ENCODE results near the gene HRH1.
"Not testable (repeated sequence)": the region's sequence is repeated elsewhere in the genome, so short reads cannot be mapped to it uniquely, and the experiment has no call there.

Gene HRH1

DNA sequence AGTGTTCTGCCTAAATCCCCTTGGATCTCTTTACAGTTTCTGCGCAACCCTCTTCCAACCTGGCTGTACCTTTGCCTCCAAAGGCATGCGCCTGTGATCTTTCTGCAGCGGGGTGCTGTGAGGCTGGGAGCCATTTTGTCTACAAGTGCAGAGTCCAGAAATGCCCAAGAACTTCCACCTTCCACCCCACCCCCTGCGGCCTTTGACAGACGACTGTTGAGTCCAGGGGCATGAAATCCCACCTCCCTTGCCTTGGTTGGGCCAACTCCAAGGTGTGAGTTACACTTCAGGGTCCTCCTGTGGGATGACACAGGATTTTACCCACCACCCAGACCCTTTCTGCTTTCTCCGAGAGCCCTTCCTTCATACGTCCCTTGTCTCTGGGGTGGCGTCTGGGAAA lies 24.1 kb downstream of the HRH1 start:
- no peak for TF ChIP-seq CTCF (IDR thresholded peaks at IDR 0.05; ENCODE audit: insufficient read depth, missing control alignments)
- DNase-seq (ENCODE audit: insufficient read length, low spot score) (no peak), FAIRE-seq (no peak)

- DNase-seq (ENCODE audit: insufficient read length, low spot score); FAIRE-seq: not testable (repeated sequence)
Measured at GRCh38 chr3:11184328-11184969, 30.2 kb downstream of the HRH1 start.

DNA sequence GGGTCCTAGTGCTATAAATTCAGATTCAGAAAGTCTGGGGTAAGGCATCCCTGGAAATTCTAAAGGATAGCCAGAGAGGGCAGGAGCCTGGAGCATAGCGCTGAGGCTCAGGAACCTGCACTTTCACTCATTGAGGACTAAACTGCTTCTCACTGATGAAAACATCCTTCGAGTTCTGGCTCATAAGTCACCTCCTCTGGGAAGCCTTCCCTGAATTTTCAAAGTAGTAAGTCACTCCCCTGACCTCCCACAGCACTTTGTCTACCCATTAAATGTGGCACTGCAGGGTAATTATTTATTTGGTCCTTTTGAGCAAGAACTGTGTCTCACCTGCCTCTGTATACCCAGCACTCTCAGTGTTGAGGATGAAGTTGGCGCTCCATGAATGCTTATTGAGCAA lies 30.9 kb downstream of the HRH1 start:
- no peak for TF ChIP-seq CTCF (IDR thresholded peaks at IDR 0.05; ENCODE audit: insufficient read depth, missing control alignments)
- FAIRE-seq (no peak), DNase-seq (ENCODE audit: insufficient read length, low spot score) (no peak)

DNA sequence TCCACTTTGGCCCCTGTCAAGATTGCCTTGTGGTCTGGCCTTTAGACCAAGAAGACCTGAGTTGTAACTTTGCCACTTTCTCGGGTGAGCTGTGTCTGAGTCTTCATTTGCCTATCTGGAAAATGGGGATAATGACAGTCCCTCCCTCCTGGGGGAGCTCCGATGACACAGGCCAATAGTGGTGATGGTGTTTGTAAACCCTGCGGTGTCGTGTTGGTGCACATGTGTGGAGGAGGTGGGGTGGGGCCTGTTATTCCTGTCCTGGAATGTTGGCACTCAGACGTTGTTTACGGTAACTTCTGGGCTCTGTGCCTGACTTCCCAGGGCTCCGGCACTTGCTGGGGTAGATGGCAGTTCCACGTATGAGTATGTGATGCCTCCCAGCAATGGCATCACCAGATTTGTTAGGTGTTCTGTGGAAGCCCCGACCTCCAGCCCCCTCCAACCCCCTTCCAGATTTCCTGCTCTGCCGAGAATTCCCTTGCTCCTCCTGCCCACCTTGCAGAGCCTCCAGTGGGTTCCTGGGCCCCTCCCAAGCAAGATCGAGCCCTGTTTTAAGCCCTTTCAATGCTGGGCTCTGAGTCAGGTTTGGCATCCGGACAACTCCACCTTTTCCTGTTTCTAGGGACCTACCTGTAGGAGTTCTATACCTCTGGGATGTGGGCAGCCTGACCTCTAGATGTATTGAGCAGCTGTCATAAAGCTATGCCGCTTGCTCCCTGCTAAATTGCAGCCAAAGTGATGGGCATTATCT lies 31.4 kb downstream of the HRH1 start:
- no peak for FAIRE-seq

GRCh38 chr3:11186318-11186692 lies 32.0 kb downstream of the HRH1 start:
- no peak for TF ChIP-seq CTCF (IDR thresholded peaks at IDR 0.05; ENCODE audit: insufficient read depth, missing control alignments)
- FAIRE-seq (no peak), DNase-seq (ENCODE audit: insufficient read length, low spot score) (no peak)

More for the DNA sequence above, 31.4 kb downstream of the HRH1 start:
- DNase-seq (ENCODE audit: insufficient read length, low spot score) = no peak
- TF ChIP-seq CTCF (IDR thresholded peaks at IDR 0.05; ENCODE audit: insufficient read depth, missing control alignments) = no peak

DNA sequence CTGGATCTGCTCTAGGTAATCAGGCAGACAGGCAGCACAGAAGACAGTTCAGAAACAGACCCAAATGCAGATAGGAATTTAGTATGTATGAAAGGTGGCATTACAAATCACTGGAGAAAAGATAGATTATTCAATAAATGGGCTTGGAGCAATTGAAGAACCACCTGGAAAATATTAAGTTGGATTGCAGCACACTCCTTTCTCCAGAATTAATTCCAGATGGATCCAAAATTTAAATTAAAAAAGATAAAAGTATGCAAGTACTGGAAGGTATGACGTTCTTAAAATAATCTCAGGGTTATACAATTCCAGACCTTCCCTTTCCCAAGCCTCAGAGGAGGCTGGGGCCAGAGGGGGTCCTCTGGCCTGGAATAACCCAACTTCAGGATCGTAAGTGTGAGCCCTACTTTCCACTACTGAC lies 32.5 kb downstream of the HRH1 start:
- no peak for FAIRE-seq
- no peak for TF ChIP-seq CTCF (IDR thresholded peaks at IDR 0.05; ENCODE audit: insufficient read depth, missing control alignments)
- DNase-seq (ENCODE audit: insufficient read length, low spot score) = no peak

DNA sequence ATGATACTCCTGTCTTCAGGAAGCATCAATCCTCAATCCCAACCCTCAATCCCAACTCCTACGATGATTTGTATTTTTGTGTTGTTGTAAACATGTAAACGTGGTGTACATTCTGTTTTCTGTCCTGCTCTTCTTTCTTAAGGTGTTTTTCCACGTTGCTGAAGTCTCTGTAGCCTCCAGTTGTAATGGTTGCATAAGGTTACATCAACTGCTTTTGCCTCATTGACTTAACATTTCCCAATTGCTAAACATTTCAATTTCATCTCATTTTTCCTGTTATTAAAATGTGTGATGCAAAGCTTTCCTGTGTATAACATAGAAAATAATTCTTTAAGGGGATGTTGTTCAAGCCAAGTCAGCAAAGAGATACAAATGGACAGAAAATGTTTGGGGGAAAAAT lies 33.4 kb downstream of the HRH1 start:
- FAIRE-seq (no peak), DNase-seq (ENCODE audit: insufficient read length, low spot score) (no peak)
- no peak for TF ChIP-seq CTCF (IDR thresholded peaks at IDR 0.05; ENCODE audit: insufficient read depth, missing control alignments)
